ENCODE results near the gene PHACTR1.

The PHACTR1 gene

GRCh38 chr6:13285705-13286104 lies 569.1 kb downstream of the PHACTR1 start:
- H3K27me3 ChIP-seq (ENCODE audit: insufficient read depth, low read length): no peaks in the 10 kb centered on the region
- H3K9me3 ChIP-seq (ENCODE audit: low read length): peaks cover 2% of the 10 kb centered on the region
- no peak overlapping the region for H3K4me3 ChIP-seq (ENCODE audit: low read length)
- H3K4me1 ChIP-seq (ENCODE audit: insufficient read depth, low read length): no peaks in the 10 kb centered on the region
- peaks cover 2% of the 10 kb centered on the region for H3K36me3 ChIP-seq (ENCODE audit: insufficient read depth, low read length)
- H2AFZ ChIP-seq (ENCODE audit: low read depth, low read length): no peak overlapping the region

- peaks cover 3% of the 10 kb centered on the region for H3K36me3 ChIP-seq (ENCODE audit: insufficient read depth, low read length)
- H2AFZ ChIP-seq (ENCODE audit: low read depth, low read length): no peak overlapping the region
- peaks cover 2% of the 10 kb centered on the region for H3K9me3 ChIP-seq (ENCODE audit: low read length)
- H3K4me1 ChIP-seq (ENCODE audit: insufficient read depth, low read length): no peaks in the 10 kb centered on the region
- H3K27me3 ChIP-seq (ENCODE audit: insufficient read depth, low read length): no peaks in the 10 kb centered on the region
- no peak overlapping the region for H3K4me3 ChIP-seq (ENCODE audit: low read length)
These were observed 569.6 kb downstream of the PHACTR1 start for GRCh38 chr6:13286181-13286580.

DNA sequence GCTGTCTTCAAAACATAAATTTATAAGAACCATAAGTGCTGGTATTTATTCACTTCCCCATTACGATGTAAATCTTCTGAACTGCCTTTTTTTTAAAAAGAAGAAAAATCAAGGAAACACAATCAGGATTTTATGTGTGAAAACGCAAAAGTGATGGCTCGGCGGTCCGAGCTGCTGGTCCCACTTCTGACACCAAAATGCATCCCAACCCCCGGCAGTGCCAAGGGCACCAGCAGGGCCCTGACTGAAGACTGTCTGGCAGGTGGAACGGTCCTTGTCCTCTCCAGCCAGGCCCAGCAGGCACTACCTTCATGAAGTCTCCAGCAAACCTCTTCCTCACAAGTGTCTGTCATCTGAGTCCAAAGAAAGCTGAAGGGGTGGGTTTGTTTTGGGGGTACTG lies 570.5 kb downstream of the PHACTR1 start:
- H3K9me3 ChIP-seq (ENCODE audit: low read length): peaks cover 4% of the 10 kb centered on the region
- H3K27me3 ChIP-seq (ENCODE audit: insufficient read depth, low read length): no peaks in the 10 kb centered on the region

GRCh38 chr6:13288481-13288880 lies 571.9 kb downstream of the PHACTR1 start:
- Histone ChIP-seq H3K27me3 (ENCODE audit: insufficient read depth, low read length) (no peaks in the 10 kb centered on the region), H3K4me3 (ENCODE audit: low read length) (no peak overlapping the region), H3K36me3 (ENCODE audit: insufficient read depth, low read length) (peaks cover 18% of the 10 kb centered on the region), H2AFZ (ENCODE audit: low read depth, low read length) (no peak overlapping the region), H3K9me3 (ENCODE audit: low read length) (peaks cover 4% of the 10 kb centered on the region), H3K4me1 (ENCODE audit: insufficient read depth, low read length) (no peaks in the 10 kb centered on the region)

More for the DNA sequence above, 570.5 kb downstream of the PHACTR1 start:
- Histone ChIP-seq H2AFZ (ENCODE audit: low read depth, low read length) (no peak overlapping the region), H3K36me3 (ENCODE audit: insufficient read depth, low read length) (peaks cover 8% of the 10 kb centered on the region), H3K4me3 (ENCODE audit: low read length) (no peak overlapping the region), H3K4me1 (ENCODE audit: insufficient read depth, low read length) (no peaks in the 10 kb centered on the region)

DNA sequence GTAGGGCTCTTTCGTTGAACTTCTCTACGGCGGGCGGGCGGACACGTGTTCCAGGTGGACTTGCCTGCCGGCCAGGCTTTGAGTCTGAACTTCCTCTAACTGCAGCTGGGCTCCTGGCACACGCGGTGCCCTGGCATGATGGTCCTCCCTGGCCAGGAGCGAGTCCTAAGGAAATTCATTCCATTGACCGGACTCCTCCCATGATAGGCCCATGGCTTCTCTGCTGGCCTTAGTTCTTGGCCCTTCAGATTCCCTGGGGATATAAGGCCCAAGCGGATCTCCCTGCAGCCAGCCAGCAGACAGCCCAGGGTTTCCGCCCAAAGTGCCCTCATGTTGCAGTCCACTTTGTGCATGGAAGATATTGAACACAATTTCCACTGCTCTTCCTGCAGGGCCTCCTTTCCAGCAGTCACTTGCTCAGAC lies 572.4 kb downstream of the PHACTR1 start:
- H3K36me3 ChIP-seq (ENCODE audit: insufficient read depth, low read length): peaks cover 22% of the 10 kb centered on the region
- H3K4me3 ChIP-seq (ENCODE audit: low read length): no peak overlapping the region
- H3K9me3 ChIP-seq (ENCODE audit: low read length): peaks cover 8% of the 10 kb centered on the region
- no peaks in the 10 kb centered on the region for H3K27me3 ChIP-seq (ENCODE audit: insufficient read depth, low read length)
- H2AFZ ChIP-seq (ENCODE audit: low read depth, low read length): no peak overlapping the region
- H3K4me1 ChIP-seq (ENCODE audit: insufficient read depth, low read length): no peaks in the 10 kb centered on the region

DNA sequence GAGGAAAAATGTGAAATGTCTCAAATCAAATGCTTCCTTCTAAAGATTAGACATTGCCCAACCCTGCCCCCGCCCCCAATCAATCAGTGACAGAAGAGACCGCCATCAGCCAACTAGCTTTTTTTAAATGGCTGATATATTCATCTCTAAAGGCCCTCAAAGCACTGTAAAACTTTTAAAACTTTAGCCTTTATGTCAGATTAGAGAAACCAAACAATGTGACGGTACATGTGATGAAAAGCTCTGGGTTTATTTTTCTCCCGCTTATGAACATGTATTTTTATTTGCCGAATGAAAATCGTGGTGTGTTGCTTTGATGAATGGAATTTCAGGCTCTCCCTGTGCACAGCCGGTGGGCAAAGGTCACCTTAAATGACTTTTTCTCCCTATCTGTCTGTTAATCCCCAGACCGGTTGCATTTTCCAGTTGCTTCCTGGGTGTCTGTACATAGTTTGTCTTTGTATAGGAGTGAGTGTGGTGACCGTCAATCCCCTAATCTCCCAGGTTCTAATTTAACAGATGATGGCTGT lies 573.3 kb downstream of the PHACTR1 start:
- H3K36me3 ChIP-seq (ENCODE audit: insufficient read depth, low read length): peaks cover 30% of the 10 kb centered on the region
- no peak overlapping the region for H2AFZ ChIP-seq (ENCODE audit: low read depth, low read length)
- H3K4me1 ChIP-seq (ENCODE audit: insufficient read depth, low read length): no peaks in the 10 kb centered on the region
- H3K9me3 ChIP-seq (ENCODE audit: low read length): peaks cover 8% of the 10 kb centered on the region
- no peak overlapping the region for H3K4me3 ChIP-seq (ENCODE audit: low read length)
- no peaks in the 10 kb centered on the region for H3K27me3 ChIP-seq (ENCODE audit: insufficient read depth, low read length)

DNA sequence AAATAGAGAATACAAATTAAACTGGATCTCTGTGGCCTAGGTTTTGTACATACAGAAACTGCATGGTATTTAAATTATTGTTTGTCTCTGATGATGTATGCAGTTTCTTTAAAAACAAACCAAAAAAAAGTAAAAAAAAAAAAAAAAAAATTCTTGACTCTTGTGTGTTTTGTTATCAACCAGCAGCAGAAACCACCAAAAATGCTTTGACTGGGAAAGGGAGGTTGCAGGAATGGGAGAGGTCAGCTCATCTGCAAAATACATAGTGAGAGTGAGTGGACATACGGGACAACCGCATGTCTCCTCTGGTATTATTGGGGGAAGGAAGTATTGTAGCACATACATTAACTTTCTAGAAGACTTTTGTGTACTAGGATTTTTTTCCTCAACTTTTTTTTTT lies 573.8 kb downstream of the PHACTR1 start:
- Histone ChIP-seq H3K27me3 (ENCODE audit: insufficient read depth, low read length) (no peaks in the 10 kb centered on the region), H3K4me3 (ENCODE audit: low read length) (no peak overlapping the region), H3K36me3 (ENCODE audit: insufficient read depth, low read length) (peaks cover 35% of the 10 kb centered on the region), H3K4me1 (ENCODE audit: insufficient read depth, low read length) (no peaks in the 10 kb centered on the region), H3K9me3 (ENCODE audit: low read length) (peaks cover 8% of the 10 kb centered on the region), H2AFZ (ENCODE audit: low read depth, low read length) (no peak overlapping the region)

GRCh38 chr6:13292774-13293173 lies 576.2 kb downstream of the PHACTR1 start:
- Histone ChIP-seq H2AFZ (ENCODE audit: low read depth, low read length) (no peak overlapping the region), H3K4me1 (ENCODE audit: insufficient read depth, low read length) (no peaks in the 10 kb centered on the region), H3K9me3 (ENCODE audit: low read length) (peaks cover 5% of the 10 kb centered on the region), H3K4me3 (ENCODE audit: low read length) (no peak overlapping the region), H3K36me3 (ENCODE audit: insufficient read depth, low read length) (peaks cover 38% of the 10 kb centered on the region), H3K27me3 (ENCODE audit: insufficient read depth, low read length) (no peaks in the 10 kb centered on the region)

GRCh38 chr6:13294499-13295069 lies 578.0 kb downstream of the PHACTR1 start:
- H3K36me3 ChIP-seq (ENCODE audit: insufficient read depth, low read length): peaks cover 41% of the 10 kb centered on the region
- H3K27me3 ChIP-seq (ENCODE audit: insufficient read depth, low read length): no peaks in the 10 kb centered on the region
- H3K4me1 ChIP-seq (ENCODE audit: insufficient read depth, low read length): no peaks in the 10 kb centered on the region
- peaks cover 5% of the 10 kb centered on the region for H3K9me3 ChIP-seq (ENCODE audit: low read length)
- no peak overlapping the region for H2AFZ ChIP-seq (ENCODE audit: low read depth, low read length)
- H3K4me3 ChIP-seq (ENCODE audit: low read length): no peak overlapping the region

GRCh38 chr6:13295576-13295975 lies 579.0 kb downstream of the PHACTR1 start:
- no peak overlapping the region for H2AFZ ChIP-seq (ENCODE audit: low read depth, low read length)
- H3K27me3 ChIP-seq (ENCODE audit: insufficient read depth, low read length): no peaks in the 10 kb centered on the region
- H3K4me1 ChIP-seq (ENCODE audit: insufficient read depth, low read length): no peaks in the 10 kb centered on the region
- H3K36me3 ChIP-seq (ENCODE audit: insufficient read depth, low read length): peaks cover 49% of the 10 kb centered on the region
- H3K4me3 ChIP-seq (ENCODE audit: low read length): no peak overlapping the region
- peaks cover 5% of the 10 kb centered on the region for H3K9me3 ChIP-seq (ENCODE audit: low read length)

DNA sequence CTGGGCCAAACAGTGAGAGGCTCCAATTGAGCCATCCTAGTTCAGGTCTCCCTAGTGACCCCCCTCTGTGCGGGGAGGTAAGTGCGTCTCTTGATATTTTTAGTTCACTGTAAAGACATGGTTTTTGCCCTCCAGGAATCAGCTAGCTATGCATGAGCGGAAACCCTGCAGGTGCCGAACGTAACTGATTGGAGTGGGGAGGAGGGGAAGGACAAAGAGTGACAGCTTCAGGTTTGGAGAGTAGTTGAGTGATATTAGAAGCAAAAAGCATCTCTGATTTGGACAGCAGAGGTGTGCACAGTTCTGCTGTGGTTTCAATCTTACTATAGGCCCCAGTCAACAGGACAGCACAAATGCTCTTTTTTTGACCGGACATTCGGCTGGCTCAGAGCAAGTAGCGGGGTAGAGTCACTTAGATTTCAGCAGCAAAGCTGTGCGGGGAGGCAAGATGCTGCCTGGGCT lies 580.0 kb downstream of the PHACTR1 start:
- H3K36me3 ChIP-seq (ENCODE audit: insufficient read depth, low read length): peaks cover 51% of the 10 kb centered on the region
- H3K27me3 ChIP-seq (ENCODE audit: insufficient read depth, low read length): no peaks in the 10 kb centered on the region
- peaks cover 3% of the 10 kb centered on the region for H3K9me3 ChIP-seq (ENCODE audit: low read length)
- no peak overlapping the region for H3K4me3 ChIP-seq (ENCODE audit: low read length)
- H3K4me1 ChIP-seq (ENCODE audit: insufficient read depth, low read length): no peaks in the 10 kb centered on the region
- no peak overlapping the region for H2AFZ ChIP-seq (ENCODE audit: low read depth, low read length)

- no peak overlapping the region for H2AFZ ChIP-seq (ENCODE audit: low read depth, low read length)
- no peaks in the 10 kb centered on the region for H3K4me1 ChIP-seq (ENCODE audit: insufficient read depth, low read length)
- H3K36me3 ChIP-seq (ENCODE audit: insufficient read depth, low read length): peaks cover 48% of the 10 kb centered on the region
- no peak overlapping the region for H3K4me3 ChIP-seq (ENCODE audit: low read length)
- H3K9me3 ChIP-seq (ENCODE audit: low read length): peaks cover 3% of the 10 kb centered on the region
- no peaks in the 10 kb centered on the region for H3K27me3 ChIP-seq (ENCODE audit: insufficient read depth, low read length)
These were observed 580.8 kb downstream of the PHACTR1 start for GRCh38 chr6:13297391-13297790.

GRCh38 chr6:13298446-13298845 lies 581.9 kb downstream of the PHACTR1 start:
- Histone ChIP-seq H3K4me3 (ENCODE audit: low read length) (no peak overlapping the region), H3K9me3 (ENCODE audit: low read length) (peaks cover 3% of the 10 kb centered on the region), H3K27me3 (ENCODE audit: insufficient read depth, low read length) (no peaks in the 10 kb centered on the region), H3K36me3 (ENCODE audit: insufficient read depth, low read length) (peaks cover 48% of the 10 kb centered on the region), H3K4me1 (ENCODE audit: insufficient read depth, low read length) (no peaks in the 10 kb centered on the region), H2AFZ (ENCODE audit: low read depth, low read length) (no peak overlapping the region)

GRCh38 chr6:13299403-13299821 lies 582.8 kb downstream of the PHACTR1 start:
- Histone ChIP-seq H3K36me3 (ENCODE audit: insufficient read depth, low read length) (peaks cover 46% of the 10 kb centered on the region), H3K9me3 (ENCODE audit: low read length) (no peaks in the 10 kb centered on the region), H3K4me1 (ENCODE audit: insufficient read depth, low read length) (no peaks in the 10 kb centered on the region), H2AFZ (ENCODE audit: low read depth, low read length) (no peak overlapping the region), H3K27me3 (ENCODE audit: insufficient read depth, low read length) (no peaks in the 10 kb centered on the region), H3K4me3 (ENCODE audit: low read length) (no peak overlapping the region)

Measured in neuron (in vitro differentiated cells).